PC-3 (cell line): ENCODE data around the gene FGB.

Experiments used
- EZH2 ChIP-seq: fragments of 300-600 bp; sonication (generic); IDR thresholded peaks from one replicate; pipeline ENCODE4 v1.6.1; 2017; ENCODE audit warnings: antibody characterized with exemption, mild to moderate bottlenecking, low read length; ENCODE audit not compliant: unreplicated experiment
- EZH2phosphoT487 ChIP-seq: fragments of 300-600 bp; sonication (generic); IDR thresholded peaks from 2 replicates; pipeline ENCODE4 v1.6.1; 2018; ENCODE audit warnings: mild to moderate bottlenecking, antibody characterized with exemption, low read length, borderline replicate concordance
- TF ChIP-seq, protein P1 (sequence below): fragments of 300-600 bp; sonication (generic); conservative IDR thresholded peaks from 2 replicates; pipeline ENCODE4 v1.5.1; 2017; ENCODE audit warnings: antibody characterized with exemption, low read depth, mild to moderate bottlenecking, low read length

DNA sequence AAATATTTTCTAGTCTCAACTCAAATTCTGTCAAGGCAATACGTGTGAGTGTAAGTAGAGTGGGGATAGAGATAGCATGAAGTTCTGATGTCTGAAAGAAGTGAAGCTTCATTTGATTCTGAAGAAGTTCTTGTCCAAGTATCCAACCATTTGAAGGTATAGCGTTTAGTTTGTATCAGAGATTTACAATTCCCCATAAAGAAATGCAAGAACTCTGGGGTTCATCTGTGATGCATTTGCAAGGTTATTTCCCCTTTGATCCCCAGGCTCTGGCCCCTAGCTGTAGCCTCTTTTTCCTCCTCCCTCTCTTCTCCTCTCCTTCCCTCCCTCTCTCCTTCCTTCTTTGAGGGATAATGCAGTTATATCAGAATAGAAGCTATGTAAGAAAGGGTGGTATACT is 19.9 kb downstream of the FGB start:
- TF ChIP-seq, protein P1, sequence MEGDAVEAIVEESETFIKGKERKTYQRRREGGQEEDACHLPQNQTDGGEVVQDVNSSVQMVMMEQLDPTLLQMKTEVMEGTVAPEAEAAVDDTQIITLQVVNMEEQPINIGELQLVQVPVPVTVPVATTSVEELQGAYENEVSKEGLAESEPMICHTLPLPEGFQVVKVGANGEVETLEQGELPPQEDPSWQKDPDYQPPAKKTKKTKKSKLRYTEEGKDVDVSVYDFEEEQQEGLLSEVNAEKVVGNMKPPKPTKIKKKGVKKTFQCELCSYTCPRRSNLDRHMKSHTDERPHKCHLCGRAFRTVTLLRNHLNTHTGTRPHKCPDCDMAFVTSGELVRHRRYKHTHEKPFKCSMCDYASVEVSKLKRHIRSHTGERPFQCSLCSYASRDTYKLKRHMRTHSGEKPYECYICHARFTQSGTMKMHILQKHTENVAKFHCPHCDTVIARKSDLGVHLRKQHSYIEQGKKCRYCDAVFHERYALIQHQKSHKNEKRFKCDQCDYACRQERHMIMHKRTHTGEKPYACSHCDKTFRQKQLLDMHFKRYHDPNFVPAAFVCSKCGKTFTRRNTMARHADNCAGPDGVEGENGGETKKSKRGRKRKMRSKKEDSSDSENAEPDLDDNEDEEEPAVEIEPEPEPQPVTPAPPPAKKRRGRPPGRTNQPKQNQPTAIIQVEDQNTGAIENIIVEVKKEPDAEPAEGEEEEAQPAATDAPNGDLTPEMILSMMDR = no peak
- no peak for TF ChIP-seq EZH2
- TF ChIP-seq EZH2phosphoT487 = no peak
